H1 (cell line): ENCODE results near the gene MAGI2. TPM values are rescaled to one million over a fixed set of nuclear protein-coding genes. Genes with fewer than 3 reads are reported as not detected.

Experiments
- CTCF ChIA-PET: fragments of 300-600 bp; sonication (Branson Sonifier 250); formaldehyde crosslinking; loops from one replicate; lab custom pipeline; 2021; ENCODE audit not compliant: partially characterized antibody; lab: Charles Lee
- POLR2A ChIA-PET: fragments of 300-600 bp; sonication (Branson Sonifier 250); formaldehyde crosslinking; loops from one replicate; lab custom pipeline; 2021; ENCODE audit warnings: inconsistent platforms; ENCODE audit not compliant: partially characterized antibody; lab: Charles Lee
- DNase-seq, 2 experiments: peaks; one replicate each; pipeline versions ENCODE4 v3.0.0 to v3.0.0-alpha.2; 2010 to 2022; ENCODE audit warnings: low spot score in 2 of 2, low read depth in 1 of 2, mixed read lengths in 1 of 2
- FAIRE-seq: peaks from 2 replicates; lab custom pipeline; 2011; peaks lifted over from hg19 to GRCh38; lab: Jason Lieb, UNC
- H2AFZ ChIP-seq: 2 replicates; pipeline ENCODE4 v1.8.1; 2012; ENCODE audit warnings: low read length, inconsistent platforms
- H2AK5ac ChIP-seq: 2 replicates; pipeline ENCODE4 v1.6.1; 2013; ENCODE audit warnings: low read depth, low read length
- H2BK120ac ChIP-seq: replicated peaks from 2 replicates; pipeline ENCODE3; 2013; ENCODE audit warnings: low read depth, low read length, inconsistent platforms
- H2BK12ac ChIP-seq: 2 replicates; pipeline ENCODE4 v1.6.1; 2013; ENCODE audit warnings: low read depth, low read length
- H2BK15ac ChIP-seq: 2 replicates; pipeline ENCODE4 v1.6.1; 2013; ENCODE audit warnings: low read length
- H2BK20ac ChIP-seq: 2 replicates; pipeline ENCODE4 v1.6.1; 2013; ENCODE audit warnings: low read length
- H2BK5ac ChIP-seq: 2 replicates; pipeline ENCODE4 v1.6.1; 2013; ENCODE audit warnings: low read depth, low read length
- H3K14ac ChIP-seq: 2 replicates; pipeline ENCODE4 v1.6.1; 2013; ENCODE audit warnings: inconsistent platforms; ENCODE audit not compliant: insufficient read length
- H3K18ac ChIP-seq: 2 replicates; pipeline ENCODE4 v1.6.1; 2013; ENCODE audit warnings: low read length; ENCODE audit errors: extremely low read depth
- H3K23ac ChIP-seq: 2 replicates; pipeline ENCODE4 v1.6.1; 2013; ENCODE audit warnings: inconsistent platforms; ENCODE audit not compliant: insufficient read length
- H3K23me2 ChIP-seq: 2 replicates; pipeline ENCODE4 v1.6.1; 2013; ENCODE audit warnings: low read depth, low read length
- H3K27ac ChIP-seq: 2 replicates; pipeline ENCODE4 v1.6.1; 2011; ENCODE audit warnings: low read depth, low read length, inconsistent platforms
- H3K27me3 ChIP-seq, 4 experiments: replicated peaks in 1 of 4; 1 replicate in 1 of 4; 2 replicates in 3 of 4; pipeline versions ENCODE4 v1.6.1 to v1.8.1; 2011 to 2013; ENCODE audit warnings: low read length in 3 of 4, mild to moderate bottlenecking in 3 of 4, inconsistent platforms in 2 of 4, mixed read lengths in 2 of 4, moderate library complexity in 1 of 4; ENCODE audit not compliant: control insufficient read depth in 3 of 4, insufficient read depth in 3 of 4; ENCODE audit errors: extremely low read depth in 1 of 4
- H3K36me3 ChIP-seq, 4 experiments: 2 replicates each; pipeline versions ENCODE4 v1.6.1 to v1.8.1; 2011 to 2013; ENCODE audit warnings: mild to moderate bottlenecking in 4 of 4, low read length in 3 of 4, moderate library complexity in 2 of 4, control low read depth in 1 of 4, inconsistent platforms in 1 of 4; ENCODE audit not compliant: insufficient read depth in 4 of 4, control insufficient read depth in 2 of 4
- H3K4ac ChIP-seq: replicated peaks from 2 replicates; pipeline ENCODE3; 2013; ENCODE audit warnings: low read length, low read depth, mixed read lengths, inconsistent platforms; ENCODE audit not compliant: insufficient read length
- H3K4me1 ChIP-seq, 4 experiments: replicated peaks in 1 of 4; 1 replicate in 1 of 4; 2 replicates in 3 of 4; pipeline versions ENCODE4 v1.6.1 to v1.8.1; 2011 to 2013; ENCODE audit warnings: low read length in 3 of 4, inconsistent platforms in 2 of 4, mixed read lengths in 1 of 4; ENCODE audit not compliant: insufficient read depth in 4 of 4, control insufficient read depth in 3 of 4
- H3K4me2 ChIP-seq, 2 experiments: 2 replicates each; pipeline versions ENCODE4 v1.6.1 to v1.8.1; 2011 to 2013; ENCODE audit warnings: low read depth in 2 of 2, low read length in 2 of 2, control low read depth in 1 of 2, inconsistent platforms in 1 of 2, mild to moderate bottlenecking in 1 of 2; ENCODE audit not compliant: insufficient read depth in 1 of 2
- H3K4me3 ChIP-seq, 4 experiments: fragments of 200-600, 300-600 bp in 1 of 4; sonication (generic), shearing (Covaris generic), sonication (Bioruptor Twin) in 1 of 4; 2 replicates each; pipeline versions ENCODE4 v1.5.1 to v1.8.1; 2011 to 2016; ENCODE audit warnings: low read length in 4 of 4, low read depth in 3 of 4, control low read depth in 2 of 4, inconsistent platforms in 2 of 4, mild to moderate bottlenecking in 2 of 4, mixed read lengths in 1 of 4, moderate library complexity in 1 of 4; ENCODE audit not compliant: insufficient read depth in 2 of 4; ENCODE audit errors: extremely low read depth in 1 of 4
- H3K56ac ChIP-seq: replicated peaks from 2 replicates; pipeline ENCODE3; 2013; ENCODE audit warnings: low read depth, mild to moderate bottlenecking, mixed read lengths, low read length, inconsistent platforms; ENCODE audit not compliant: insufficient read length
- H3K79me1 ChIP-seq: 2 replicates; pipeline ENCODE4 v1.6.1; 2013; ENCODE audit warnings: low read depth, low read length, control low read depth
- H3K79me2 ChIP-seq, 2 experiments: 2 replicates each; pipeline versions ENCODE4 v1.6.1 to v1.8.1; 2012 to 2013; ENCODE audit warnings: low read length in 2 of 2, mild to moderate bottlenecking in 2 of 2, inconsistent platforms in 1 of 2; ENCODE audit not compliant: insufficient read depth in 2 of 2, control insufficient read depth in 1 of 2
- H3K9ac ChIP-seq, 4 experiments: replicated peaks in 1 of 4; 1 replicate in 1 of 4; 2 replicates in 3 of 4; pipeline versions ENCODE4 v1.6.1 to v1.8.1; 2011 to 2013; ENCODE audit warnings: low read depth in 3 of 4, low read length in 3 of 4, control low read depth in 2 of 4, mild to moderate bottlenecking in 2 of 4, moderate library complexity in 2 of 4, inconsistent platforms in 1 of 4; ENCODE audit errors: extremely low read depth in 1 of 4
- H3K9me3 ChIP-seq, 2 experiments: 2 replicates each; pipeline versions ENCODE4 v1.6.1 to v1.8.1; 2012 to 2013; ENCODE audit warnings: mild to moderate bottlenecking in 2 of 2, moderate library complexity in 2 of 2, control low read depth in 1 of 2, inconsistent platforms in 1 of 2, low read depth in 1 of 2, low read length in 1 of 2, mixed read lengths in 1 of 2; ENCODE audit not compliant: insufficient read depth in 2 of 2
- H4K20me1 ChIP-seq, 2 experiments: replicated peaks in 1 of 2; 2 replicates each; pipeline versions ENCODE3 to v1.8.1; 2011 to 2013; ENCODE audit warnings: inconsistent platforms in 2 of 2, low read length in 2 of 2, mild to moderate bottlenecking in 1 of 2; ENCODE audit not compliant: insufficient read depth in 2 of 2, control insufficient read depth in 1 of 2
- H4K5ac ChIP-seq: 2 replicates; pipeline ENCODE4 v1.6.1; 2013; ENCODE audit warnings: low read length, low read depth, mixed read lengths, inconsistent platforms; ENCODE audit not compliant: insufficient read length
- H4K8ac ChIP-seq: 2 replicates; pipeline ENCODE4 v1.8.0; 2013; ENCODE audit warnings: mild to moderate bottlenecking, moderate library complexity, low read length, inconsistent platforms; ENCODE audit not compliant: insufficient read depth; ENCODE audit errors: extremely low read depth
- H4K91ac ChIP-seq: replicated peaks from 2 replicates; pipeline ENCODE3; 2013; ENCODE audit warnings: low read length, mixed read lengths, inconsistent platforms; ENCODE audit not compliant: insufficient read length
- ATF2 ChIP-seq: IDR thresholded peaks from 2 replicates; pipeline ENCODE4 v1.6.1; 2012; ENCODE audit warnings: low read length, inconsistent platforms
- E2F6 ChIP-seq: IDR thresholded peaks from 2 replicates; pipeline ENCODE4 v1.6.1; 2012; ENCODE audit warnings: inconsistent platforms
- SUZ12 ChIP-seq: fragments of 200-600 bp; sonication (generic); IDR thresholded peaks from 2 replicates; pipeline ENCODE4 v1.6.1; 2012; ENCODE audit warnings: mild to moderate bottlenecking, inconsistent platforms, low read length, moderate library complexity, mixed read lengths
- WGBS, 2 experiments: shearing (Covaris generic) in 1 of 2; methylation state at CpG; one replicate each; pipeline versions ENCODE4 v1.1.6 to v1.1.7; 2013 to 2015; ENCODE audit warnings: low lambda C conversion rate in 2 of 2, mixed read lengths in 2 of 2, inconsistent platforms in 1 of 2, low coverage in 1 of 2, missing lambda C conversion rate in 1 of 2; ENCODE audit not compliant: insufficient replicate concordance in 2 of 2, insufficient coverage in 1 of 2, insufficient read length in 1 of 2; ENCODE audit errors: extremely low coverage in 1 of 2, missing lambda C conversion rate in 1 of 2; 5-methylcytosine and 5-hydroxymethylcytosine counted together
- polyA plus RNA-seq, 7 experiments: library from polyadenylated mRNA; depleted of rRNA in 3 of 7; stranded (reverse) in 5 of 7; unstranded in 2 of 7; fragments of >200 nt in 5 of 7; fragments of 200-250 nt in 2 of 7; gene quantifications; 1 replicate in 5 of 7; 2 replicates in 1 of 7; 4 replicates in 1 of 7; pipeline versions ENCODE4 v1.2.1 to v1.2.3, GENCODE V29; 2011 to 2013; ENCODE audit warnings: missing spikeins in 2 of 7, mixed read lengths in 2 of 7
- total RNA-seq: library from RNA; stranded (reverse); fragmentation: NEBNext Ultra II Directional; extraction: Animal tissue kit (Norgen Biotek cat#: 25700); gene quantifications from 2 replicates; pipeline ENCODE4 v1.2.1, GENCODE V29; 2021

The MAGI2 gene
- total and polyA plus RNA-seq, 2 of the 8 experiments (the other 6 are each of a cell fraction or from before 2014, with no cell fraction given) = 6.0 to 27.3 TPM

GRCh38 chr7:78047800-78048199, 1405.7 kb downstream of the MAGI2 start:
- WGBS, 2 experiments = 89% methylated on average over 3 of the region's 3 CpGs; no CpG with 5 or more reads in 1 of the 2 experiments
- H3K4ac ChIP-seq = no peak overlapping the region
- DNase-seq (no peak), FAIRE-seq (no peak)
- no peak overlapping the region for H2BK120ac ChIP-seq
- ChIA-PET CTCF (interaction anchor here (0.9 to 5.8 kb wide), 4 partner anchors 7 to 107 kb away, joined by 5 to 41 read pairs (median 6); no protein-coding TSS in a partner anchor), POLR2A (no interaction called here)
- H3K4me2 ChIP-seq = no peak overlapping the region
- no peak overlapping the region; the same call in 1 of the 2 replicates for H2BK12ac ChIP-seq
- H2AK5ac ChIP-seq = no peak overlapping the region
- H3K23ac ChIP-seq = no peak overlapping the region
- no peaks in the 10 kb centered on the region for H3K36me3 ChIP-seq
- no peaks in the 10 kb centered on the region for H3K23me2 ChIP-seq
- H2AFZ ChIP-seq = no peak overlapping the region
- no peak overlapping the region for H3K9ac ChIP-seq
- H4K8ac ChIP-seq = no peak overlapping the region
- H4K91ac ChIP-seq = no peak overlapping the region
- H4K20me1 ChIP-seq = no peaks in the 10 kb centered on the region
- H3K79me2 ChIP-seq = no peaks in the 10 kb centered on the region
- H3K27me3 ChIP-seq = no peaks in the 10 kb centered on the region
- H3K79me1 ChIP-seq = no peaks in the 10 kb centered on the region
- H2BK20ac ChIP-seq = no peak overlapping the region
- no peak overlapping the region for H3K14ac ChIP-seq
- peaks cover 0 to 2% (median 0%) of the 10 kb centered on the region in 4 experiments; a peak in 4 of 7 replicates for H3K4me1 ChIP-seq
- no peak overlapping the region for H3K4me3 ChIP-seq
- no peak overlapping the region for H2BK5ac ChIP-seq
- H2BK15ac ChIP-seq = no peak overlapping the region
- H3K56ac ChIP-seq = no peak overlapping the region
- H3K18ac ChIP-seq = no peak overlapping the region
- no peak for TF ChIP-seq SUZ12
- TF ChIP-seq ATF2 = no peak
- TF ChIP-seq E2F6 = no peak
- H3K27ac ChIP-seq = no peak overlapping the region
- H4K5ac ChIP-seq = no peak overlapping the region
- no peaks in the 10 kb centered on the region for H3K9me3 ChIP-seq
